ENCODE results near the gene HIVEP2.

HIVEP2 gene

GRCh38 chr6:142708651-142709050 lies 236.3 kb downstream of the HIVEP2 start:
- no peak overlapping the region for H3K27ac ChIP-seq (replicated peaks)
- TF ChIP-seq REST (IDR thresholded peaks at IDR 0.05; ENCODE audit: insufficient replicate concordance, low read depth) (no peak), SPI1 (IDR thresholded peaks at IDR 0.05; ENCODE audit: borderline replicate concordance, low read depth) (no peak), POLR2AphosphoS5 (IDR thresholded peaks at IDR 0.05; ENCODE audit: low read depth) (no peak), CTCF (IDR thresholded peaks at IDR 0.05; ENCODE audit: insufficient read depth, low read length) (no peak), GABPA (IDR thresholded peaks at IDR 0.05; ENCODE audit: low read depth) (no peak)
- DNase-seq (ENCODE audit: low read depth in 1 of 2, low spot score in 1 of 2): no peak
- no peaks in the 10 kb centered on the region for H3K27me3 ChIP-seq (ENCODE audit: insufficient read depth, poor library complexity, severe bottlenecking)
- no peak overlapping the region for H3K4me3 ChIP-seq (replicated peaks; ENCODE audit: insufficient read depth, low read length)

DNA sequence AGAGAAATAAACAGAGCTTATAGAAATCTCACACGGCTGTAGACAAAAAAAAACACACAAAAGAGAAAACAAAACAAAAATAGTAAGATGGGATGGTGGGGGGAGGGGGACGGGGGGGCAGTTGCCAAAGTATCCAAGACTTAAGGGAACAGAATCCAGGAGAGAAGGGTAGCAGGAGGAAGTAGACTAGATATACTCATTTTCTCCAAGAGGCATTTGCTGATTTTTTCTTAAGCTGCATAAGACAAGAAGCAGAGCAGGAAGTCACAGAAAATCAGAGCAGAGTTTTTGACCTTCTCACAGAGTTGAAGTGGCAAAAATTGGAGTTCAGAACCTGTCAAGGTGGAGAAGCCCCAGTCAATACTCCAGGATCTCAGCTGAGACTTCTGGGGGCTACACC lies 237.7 kb downstream of the HIVEP2 start:
- Histone ChIP-seq H3K27me3 (ENCODE audit: insufficient read depth, poor library complexity, severe bottlenecking) (no peaks in the 10 kb centered on the region), H3K4me3 (replicated peaks; ENCODE audit: insufficient read depth, low read length) (no peak overlapping the region), H3K27ac (replicated peaks) (no peak overlapping the region)
- DNase-seq (ENCODE audit: low read depth in 1 of 2, low spot score in 1 of 2): no peak
- TF ChIP-seq REST (IDR thresholded peaks at IDR 0.05; ENCODE audit: insufficient replicate concordance, low read depth): no peak
- TF ChIP-seq POLR2AphosphoS5 (IDR thresholded peaks at IDR 0.05; ENCODE audit: low read depth): no peak
- no peak for TF ChIP-seq CTCF (IDR thresholded peaks at IDR 0.05; ENCODE audit: insufficient read depth, low read length)
- TF ChIP-seq GABPA (IDR thresholded peaks at IDR 0.05; ENCODE audit: low read depth): no peak
- no peak for TF ChIP-seq SPI1 (IDR thresholded peaks at IDR 0.05; ENCODE audit: borderline replicate concordance, low read depth)

DNA sequence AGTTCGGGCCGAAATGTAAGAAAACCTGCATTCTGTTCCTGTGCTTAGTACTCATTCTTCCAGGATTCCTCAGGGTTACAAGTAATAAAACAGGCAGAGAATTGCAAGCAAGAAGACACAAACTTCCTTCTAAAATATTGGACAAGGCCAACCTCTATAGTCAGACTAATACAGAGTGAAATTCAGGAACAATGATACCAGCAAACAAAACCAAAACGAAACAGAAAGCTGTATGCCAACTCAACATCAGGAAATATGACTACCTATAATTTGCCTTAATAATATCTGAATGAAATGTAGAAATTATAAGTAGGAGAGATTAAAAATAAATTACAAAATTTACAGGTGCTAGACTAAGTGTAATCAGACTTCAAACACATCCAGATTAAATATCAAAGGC lies 238.8 kb downstream of the HIVEP2 start:
- TF ChIP-seq CTCF (IDR thresholded peaks at IDR 0.05; ENCODE audit: insufficient read depth, low read length) (no peak), SPI1 (IDR thresholded peaks at IDR 0.05; ENCODE audit: borderline replicate concordance, low read depth) (no peak), GABPA (IDR thresholded peaks at IDR 0.05; ENCODE audit: low read depth) (no peak), POLR2AphosphoS5 (IDR thresholded peaks at IDR 0.05; ENCODE audit: low read depth) (no peak), REST (IDR thresholded peaks at IDR 0.05; ENCODE audit: insufficient replicate concordance, low read depth) (no peak)

More for the DNA sequence above, 238.8 kb downstream of the HIVEP2 start:
- Histone ChIP-seq H3K4me3 (replicated peaks; ENCODE audit: insufficient read depth, low read length) (no peak overlapping the region), H3K27ac (replicated peaks) (no peak overlapping the region), H3K27me3 (ENCODE audit: insufficient read depth, poor library complexity, severe bottlenecking) (no peaks in the 10 kb centered on the region)
- no peak for DNase-seq (ENCODE audit: low read depth in 1 of 2, low spot score in 1 of 2)

All from HL-60 (cell line).